GM12878 (cell line): ENCODE data around the gene SP100. TPM values are rescaled to one million over a fixed set of nuclear protein-coding genes. Genes with fewer than 3 reads are reported as not detected.

Source experiments
- ATAC-seq: fragments of 200-7000 bp; cut with Tn5 transposase; 3 replicates; pipeline ENCODE4 v1.9.1; 2020; ENCODE audit warnings: mild to moderate bottlenecking, moderate library complexity
- BruUV-seq: library from RNA; stranded (reverse); fragments of 400-500 nt; replicated peaks from 2 replicates; lab custom pipeline; 2021; lab: Mats Ljungman, UMichigan
- CTCF ChIA-PET: fragments of 300-600 bp; sonication (Branson Sonifier 250); formaldehyde crosslinking; extraction: SDS; loops from one replicate; lab custom pipeline; 2021; ENCODE audit warnings: inconsistent platforms; lab: Yijun Ruan, JAX
- POLR2A ChIA-PET: fragments of 350-600 bp; formaldehyde crosslinking; extraction: SDS; loops from one replicate; lab custom pipeline; 2021; ENCODE audit warnings: inconsistent platforms; lab: Charles Lee
- RAD21 ChIA-PET: fragments of 300-600 bp; sonication (Branson Sonifier 250); formaldehyde crosslinking; loops from one replicate; lab custom pipeline; 2023; ENCODE audit warnings: antibody characterized with exemption; ENCODE audit not compliant: unreplicated experiment; lab: Charles Lee
- SMC1A ChIA-PET: fragments of 300-600 bp; sonication (Branson Sonifier 250); formaldehyde crosslinking; loops from one replicate; lab custom pipeline; 2023; ENCODE audit not compliant: unreplicated experiment, uncharacterized antibody; lab: Charles Lee
- DNase-seq: peaks from one replicate; pipeline ENCODE4 v3.0.0-alpha.2; 2011; ENCODE audit warnings: low read depth, low spot score
- FAIRE-seq: peaks from 3 replicates; lab custom pipeline; 2011; peaks lifted over from hg19 to GRCh38; lab: Jason Lieb, UNC
- H2AFZ ChIP-seq: 2 replicates; pipeline ENCODE4 v1.6.0; 2011; ENCODE audit warnings: low read depth, low read length, control low read depth; ENCODE audit not compliant: control insufficient read depth
- H3K27ac ChIP-seq: 2 replicates; pipeline ENCODE4 v1.5.1; 2011; ENCODE audit warnings: control low read depth; ENCODE audit not compliant: control insufficient read depth, insufficient read depth
- H3K27me3 ChIP-seq, 2 experiments: replicated peaks in 1 of 2; 2 replicates each; pipeline versions ENCODE4 v1.6.0 to v1.6.1; 2011; ENCODE audit warnings: low read length in 1 of 2; ENCODE audit not compliant: control insufficient read depth in 2 of 2, insufficient read depth in 2 of 2
- H3K36me3 ChIP-seq, 2 experiments: 2 replicates each; pipeline ENCODE4 v1.5.1; 2011; ENCODE audit warnings: low read length in 1 of 2; ENCODE audit not compliant: control insufficient read depth in 2 of 2, insufficient read depth in 2 of 2
- H3K4me1 ChIP-seq: 2 replicates; pipeline ENCODE4 v1.6.1; 2011; ENCODE audit warnings: mild to moderate bottlenecking, low read length, moderate library complexity, mixed read lengths; ENCODE audit not compliant: control insufficient read depth, insufficient read depth
- H3K4me2 ChIP-seq: 2 replicates; pipeline ENCODE4 v1.6.0; 2011; ENCODE audit warnings: control low read depth; ENCODE audit not compliant: control insufficient read depth, insufficient read depth
- H3K4me3 ChIP-seq: fragments of 200-600 bp; sonication (generic); 2 replicates; pipeline ENCODE4 v1.5.1; 2016
- H3K79me2 ChIP-seq: 2 replicates; pipeline ENCODE4 v1.6.0; 2011; ENCODE audit warnings: low read length; ENCODE audit not compliant: control insufficient read depth, insufficient read depth
- H3K9ac ChIP-seq: 2 replicates; pipeline ENCODE4 v1.8.0; 2011; ENCODE audit warnings: low read length, control low read depth, mixed read lengths; ENCODE audit not compliant: control insufficient read depth, insufficient read depth
- H3K9me3 ChIP-seq: replicated peaks from 3 replicates; pipeline ENCODE4 v1.5.1; 2011; ENCODE audit warnings: mild to moderate bottlenecking, low read length; ENCODE audit not compliant: control insufficient read depth, insufficient read depth
- H4K20me1 ChIP-seq: 2 replicates; pipeline ENCODE4 v1.6.0; 2011; ENCODE audit not compliant: control insufficient read depth, insufficient read depth
- CEBPB ChIP-seq, 2 experiments: fragments of 150-350 bp in 1 of 2; IDR thresholded peaks; 2 replicates each; pipeline ENCODE4 v1.6.1; 2012 to 2014; ENCODE audit warnings: low read depth in 2 of 2, low read length in 2 of 2, borderline replicate concordance in 1 of 2, inconsistent platforms in 1 of 2
- ETV6 ChIP-seq, 2 experiments: fragments of 450-650 bp in 1 of 2; IDR thresholded peaks in 1 of 2; conservative IDR thresholded peaks in 1 of 2; 2 replicates each; pipeline ENCODE4 v1.6.1; 2014; ENCODE audit warnings: antibody characterized with exemption in 1 of 2, borderline replicate concordance in 1 of 2, low read depth in 1 of 2, mild to moderate bottlenecking in 1 of 2, moderate library complexity in 1 of 2
- IKZF1 ChIP-seq: fragments of 450-650 bp; conservative IDR thresholded peaks from 2 replicates; pipeline ENCODE4 v1.6.1; 2017; ENCODE audit warnings: antibody characterized with exemption, mild to moderate bottlenecking
- NFYB ChIP-seq: IDR thresholded peaks from 2 replicates; pipeline ENCODE4 v1.6.1; 2011; ENCODE audit warnings: low read depth, mild to moderate bottlenecking, low read length, improper control_type of control experiment, moderate library complexity; ENCODE audit not compliant: insufficient read depth
- POLR2AphosphoS5 ChIP-seq: IDR thresholded peaks from 2 replicates; pipeline ENCODE4 v1.6.1; 2011; ENCODE audit warnings: mild to moderate bottlenecking, low read length, inconsistent platforms
- POU2F2 ChIP-seq: IDR thresholded peaks from 3 replicates; pipeline ENCODE4 v1.6.1; 2011; ENCODE audit warnings: low read depth, mild to moderate bottlenecking, low read length, borderline replicate concordance
- SIN3A ChIP-seq: IDR thresholded peaks from 2 replicates; pipeline ENCODE4 v1.6.1; 2012; ENCODE audit warnings: low read depth, low read length, improper control_type of control experiment
- SUZ12 ChIP-seq: fragments of 200-600 bp; sonication (generic); IDR thresholded peaks from one replicate; pipeline ENCODE4 v1.6.1; 2018; ENCODE audit warnings: antibody characterized with exemption, mild to moderate bottlenecking; ENCODE audit not compliant: unreplicated experiment
- TCF3 ChIP-seq: IDR thresholded peaks from 2 replicates; pipeline ENCODE4 v1.6.1; 2012; ENCODE audit warnings: low read depth, mild to moderate bottlenecking, low read length, borderline replicate concordance; ENCODE audit not compliant: insufficient read depth
- USF1 ChIP-seq: IDR thresholded peaks from 2 replicates; pipeline ENCODE4 v1.6.1; 2011; ENCODE audit warnings: borderline replicate concordance, low read depth, mild to moderate bottlenecking, moderate library complexity, mixed read lengths, low read length; ENCODE audit not compliant: insufficient read depth; ENCODE audit errors: extremely low read length
- YBX1 ChIP-seq: fragments of 450-650 bp; IDR thresholded peaks from 2 replicates; pipeline ENCODE4 v1.6.1; 2016; ENCODE audit warnings: antibody characterized with exemption
- ZBED1 ChIP-seq: IDR thresholded peaks from 2 replicates; pipeline ENCODE4 v1.6.1; 2016; ENCODE audit warnings: borderline replicate concordance
- ZNF24 ChIP-seq: fragments of 450-650 bp; IDR thresholded peaks from 2 replicates; pipeline ENCODE4 v1.6.1; 2017; ENCODE audit warnings: antibody characterized with exemption, mild to moderate bottlenecking
- WGBS: methylation state at CpG from one replicate; pipeline ENCODE4 v1.1.6; 2016; ENCODE audit warnings: low lambda C conversion rate; ENCODE audit not compliant: insufficient replicate concordance, insufficient coverage; ENCODE audit errors: missing lambda C conversion rate; 5-methylcytosine and 5-hydroxymethylcytosine counted together
- in situ Hi-C: fragments of 300-500 bp; cut with MboI; formaldehyde crosslinking; loops from 9 replicates; pipeline ENCODE4 v1.14.3; 2018; ENCODE audit warnings: mixed read lengths
- intact Hi-C: fragments of 100-400 bp; cut with micrococcal nuclease; formaldehyde crosslinking; loops from one replicate; pipeline ENCODE4 v1.14.2; 2022; ENCODE audit not compliant: unreplicated experiment
- polyA plus RNA-seq, 11 experiments: library from polyadenylated mRNA; depleted of rRNA in 4 of 11; unstranded in 6 of 11; stranded (reverse) in 5 of 11; fragments of >200 nt; fragmentation: Nextera tagmentation in 4 of 11; fragmentation: Illumina TruSeq in 1 of 11; extraction: Ambion mirVana in 4 of 11; extraction: Trizol in 1 of 11; gene quantifications; 1 replicate in 1 of 11; 2 replicates in 10 of 11; pipeline versions ENCODE4 v1.2.1 to v1.2.3, GENCODE V29; 2011 to 2016; ENCODE audit warnings: inconsistent platforms in 2 of 11, missing spikeins in 2 of 11, low read depth in 1 of 11
- total RNA-seq, 4 experiments: library from RNA; depleted of rRNA in 3 of 4; stranded (reverse); fragments of >200 nt in 3 of 4; fragmentation: Illumina TruSeq in 1 of 4; extraction: Trizol in 1 of 4; gene quantifications; 2 replicates each; pipeline versions ENCODE4 v1.2.1 to v1.2.3, GENCODE V29; 2013 to 2021
- TF ChIP-seq, protein P1 (sequence below): fragments of 450-650 bp; IDR thresholded peaks from 2 replicates; pipeline ENCODE4 v1.6.1; 2016; ENCODE audit warnings: mild to moderate bottlenecking

SP100 gene
- total and polyA plus RNA-seq, 10 of the 15 experiments (the other 5 are each of a cell fraction or from before 2014, with no cell fraction given) = 109 to 239 (median 180) TPM

DNA sequence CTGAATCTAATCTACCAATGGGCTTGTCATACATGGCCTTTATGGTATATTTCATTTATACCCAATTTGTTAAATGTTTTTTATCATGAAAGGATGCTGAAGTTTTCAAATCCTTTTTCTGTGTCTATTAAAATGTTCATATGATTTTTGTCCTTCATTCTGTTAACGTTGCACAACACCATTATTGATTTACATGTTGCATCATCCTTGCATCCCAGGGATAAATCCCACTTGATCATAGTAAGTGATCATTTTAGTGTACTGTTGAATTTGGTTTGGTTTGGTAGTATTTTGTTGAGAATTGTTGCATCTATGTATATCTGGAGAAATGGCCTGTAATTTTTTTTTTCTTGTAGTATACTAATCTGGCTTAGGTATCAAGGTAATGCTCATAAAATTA is 9.4 kb downstream of the SP100 start:
- ChIA-PET POLR2A (interaction anchor here (0.7 kb wide), 1 partner anchor 87 kb away, joined by 3 read pairs; no protein-coding TSS in a partner anchor), RAD21 (no interaction called here), SMC1A (no interaction called here)
- no peak for FAIRE-seq
- Histone ChIP-seq H3K36me3 (peaks cover 4 to 41% of the 10 kb centered on the region in 2 experiments), H3K4me2 (0 out of 2 replicates have a peak overlapping the region, but pooled peaks have one; percentile 61), H3K4me1 (peaks cover 9% of the 10 kb centered on the region), H3K79me2 (peaks cover 95% of the 10 kb centered on the region), H3K27ac (no peak overlapping the region)
- no TSS peak for BruUV-seq
- in situ Hi-C loops = no loop called here
- DNase-seq = no peak
- TF ChIP-seq NFYB (no peak), ZBED1 (no peak), USF1 (no peak), SUZ12 (no peak), POLR2AphosphoS5 (no peak), ETV6 (conservative IDR thresholded peaks at IDR 0.05 in 1 of 2, IDR thresholded peaks at IDR 0.05 in 1 of 2; ENCODE audit: borderline replicate concordance in 1 of 2, low read depth in 1 of 2) (no peak), ZNF24 (no peak), IKZF1 (no peak), YBX1 (no peak), SIN3A (no peak), POU2F2 (no peak), CEBPB (IDR thresholded peaks at IDR 0.05; ENCODE audit: borderline replicate concordance in 1 of 2, low read depth in 2 of 2, low read length in 2 of 2) (no peak), TCF3 (no peak)
- TF ChIP-seq, protein P1, sequence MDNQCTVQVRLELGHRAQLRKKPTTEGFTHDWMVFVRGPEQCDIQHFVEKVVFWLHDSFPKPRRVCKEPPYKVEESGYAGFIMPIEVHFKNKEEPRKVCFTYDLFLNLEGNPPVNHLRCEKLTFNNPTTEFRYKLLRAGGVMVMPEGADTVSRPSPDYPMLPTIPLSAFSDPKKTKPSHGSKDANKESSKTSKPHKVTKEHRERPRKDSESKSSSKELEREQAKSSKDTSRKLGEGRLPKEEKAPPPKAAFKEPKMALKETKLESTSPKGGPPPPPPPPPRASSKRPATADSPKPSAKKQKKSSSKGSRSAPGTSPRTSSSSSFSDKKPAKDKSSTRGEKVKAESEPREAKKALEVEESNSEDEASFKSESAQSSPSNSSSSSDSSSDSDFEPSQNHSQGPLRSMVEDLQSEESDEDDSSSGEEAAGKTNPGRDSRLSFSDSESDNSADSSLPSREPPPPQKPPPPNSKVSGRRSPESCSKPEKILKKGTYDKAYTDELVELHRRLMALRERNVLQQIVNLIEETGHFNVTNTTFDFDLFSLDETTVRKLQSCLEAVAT = no peak
- TF ChIP-seq, all 136 proteins: peak for 0
- 96% methylated on average over 1 of the region's 1 CpG for WGBS
- H3K4me3 ChIP-seq = peak overlapping the region; percentile 18; the same call in 1 of the 2 replicates
- no peak overlapping the region for H3K9ac ChIP-seq
- CTCF ChIA-PET = no interaction called here
- no peak overlapping the region for H2AFZ ChIP-seq
- H3K27me3 ChIP-seq = no peaks in the 10 kb centered on the region
- intact Hi-C loops = no loop called here
- H4K20me1 ChIP-seq = 0 out of 2 replicates have a peak, but pooled peaks cover 4% of the 10 kb centered on the region
- peaks cover 15% of the 10 kb centered on the region for H3K9me3 ChIP-seq
- no peak for ATAC-seq
